K562 (cell line): ENCODE results near the gene CRIP3. TPM values are rescaled to one million over a fixed set of nuclear protein-coding genes. Genes with fewer than 3 reads are reported as not detected.
A peak's percentile ranks its signal among the peaks of the same experiment; 100 is the strongest.

Experiments
- ATAC-seq: fragments of 200-7000 bp; cut with Tn5 transposase; 3 replicates; pipeline ENCODE4 v1.9.1; 2020; ENCODE audit warnings: moderate library complexity
- BruUV-seq: library from RNA; stranded (reverse); fragments of 400-500 nt; replicated peaks from 2 replicates; lab custom pipeline; 2021; lab: Mats Ljungman, UMichigan
- CTCF ChIA-PET: fragments of 300-600 bp; formaldehyde crosslinking; extraction: SDS; loops from one replicate; lab custom pipeline; 2021; ENCODE audit warnings: low intra/inter-chr PET ratio; lab: Yijun Ruan, JAX
- POLR2A ChIA-PET: fragments of 300-600, 350-650 bp; sonication (Branson Sonifier 250); formaldehyde crosslinking; extraction: SDS; loops from one replicate; lab custom pipeline; 2021; ENCODE audit warnings: antibody characterized with exemption, inconsistent platforms; lab: Yijun Ruan, JAX
- DNase-seq, 4 experiments: peaks; one replicate each; pipeline versions ENCODE4 v3.0.0 to v3.0.0-alpha.2; 2011 to 2018; ENCODE audit warnings: low spot score in 3 of 4, mixed read lengths in 3 of 4; ENCODE audit errors: extremely low read depth in 1 of 4
- FAIRE-seq: peaks from 2 replicates; lab custom pipeline; 2011; peaks lifted over from hg19 to GRCh38; lab: Jason Lieb, UNC
- H2AFZ ChIP-seq: 2 replicates; pipeline ENCODE4 v1.6.0; 2011; ENCODE audit warnings: low read depth, low read length, control low read depth, inconsistent platforms
- H3K27ac ChIP-seq: fragments of 200-600 bp; 3 replicates; pipeline ENCODE4 v1.8.0; 2011; ENCODE audit warnings: low read depth, mild to moderate bottlenecking, control low read depth, inconsistent platforms, low read length, moderate library complexity, mixed read lengths; ENCODE audit errors: extremely low read depth
- H3K27me3 ChIP-seq, 2 experiments: fragments of 300-600 bp in 1 of 2; 2 replicates in 1 of 2; 3 replicates in 1 of 2; pipeline versions ENCODE4 v1.6.0 to v1.8.0; 2011; ENCODE audit warnings: inconsistent platforms in 2 of 2, low read length in 2 of 2, mild to moderate bottlenecking in 1 of 2, mixed read lengths in 1 of 2, moderate library complexity in 1 of 2; ENCODE audit not compliant: control insufficient read depth in 2 of 2, insufficient read depth in 2 of 2
- H3K36me3 ChIP-seq: fragments of 300-600 bp; 3 replicates; pipeline ENCODE4 v1.8.0; 2011; ENCODE audit warnings: mild to moderate bottlenecking, low read length, inconsistent platforms; ENCODE audit not compliant: control insufficient read depth, insufficient read depth
- H3K4me1 ChIP-seq, 2 experiments: fragments of 200-600 bp in 1 of 2; replicated peaks in 1 of 2; 2 replicates in 1 of 2; 3 replicates in 1 of 2; pipeline versions ENCODE4 v1.5.1 to v1.8.0; 2011; ENCODE audit warnings: inconsistent platforms in 2 of 2, low read length in 2 of 2, mild to moderate bottlenecking in 1 of 2, mixed read lengths in 1 of 2, moderate library complexity in 1 of 2; ENCODE audit not compliant: control insufficient read depth in 2 of 2, insufficient read depth in 2 of 2
- H3K4me2 ChIP-seq: 2 replicates; pipeline ENCODE4 v1.6.1; 2011; ENCODE audit warnings: low read length, control low read depth, inconsistent platforms, mixed read lengths; ENCODE audit not compliant: insufficient read depth
- H3K4me3 ChIP-seq: fragments of 200-600 bp; sonication (generic), shearing (Covaris generic); 2 replicates; pipeline ENCODE4 v1.5.1; 2016; ENCODE audit warnings: control low read depth, inconsistent platforms
- H3K79me2 ChIP-seq: fragments of 200-600 bp; 3 replicates; pipeline ENCODE4 v1.8.0; 2011; ENCODE audit warnings: low read length, inconsistent platforms; ENCODE audit not compliant: control insufficient read depth, insufficient read depth
- H3K9ac ChIP-seq, 2 experiments: 2 replicates each; pipeline versions ENCODE4 v1.6.0 to v1.6.1; 2011; ENCODE audit warnings: low read depth in 2 of 2, low read length in 2 of 2, control low read depth in 1 of 2, inconsistent platforms in 1 of 2, mild to moderate bottlenecking in 1 of 2, mixed read lengths in 1 of 2; ENCODE audit not compliant: insufficient read depth in 1 of 2
- H3K9me1 ChIP-seq: one replicate; pipeline ENCODE4 v1.6.0; 2011; ENCODE audit warnings: inconsistent platforms, mild to moderate bottlenecking, low read length, moderate library complexity; ENCODE audit not compliant: control insufficient read depth, insufficient read depth
- H3K9me3 ChIP-seq: replicated peaks from 2 replicates; pipeline ENCODE4 v1.5.1; 2011; ENCODE audit warnings: low read depth, low read length, inconsistent platforms; ENCODE audit not compliant: control insufficient read depth, insufficient read depth
- H4K20me1 ChIP-seq: replicated peaks from 2 replicates; pipeline ENCODE4 v1.6.1; 2011; ENCODE audit warnings: low read length, inconsistent platforms, mixed read lengths; ENCODE audit not compliant: control insufficient read depth, insufficient read depth
- ZBTB40 ChIP-seq, 2 experiments: fragments of 450-650 bp in 1 of 2; sonication (generic) in 1 of 2; formaldehyde crosslinking in 1 of 2; IDR thresholded peaks; 2 replicates each; pipeline versions ENCODE4 v1.7.1 to v1.9.0; 2016 to 2022; ENCODE audit warnings: inconsistent platforms in 1 of 2, mild to moderate bottlenecking in 1 of 2, missing genetic modification reagents in 1 of 2
- ZNF143 ChIP-seq: sonication (generic); formaldehyde crosslinking; IDR thresholded peaks from 2 replicates; pipeline ENCODE4 v1.9.0; 2022; ENCODE audit warnings: mild to moderate bottlenecking, missing genetic modification reagents
- WGBS: fragments of 100-300 bp; shearing (Covaris generic); methylation state at CpG from one replicate; pipeline ENCODE4 v1.1.6; 2016; ENCODE audit warnings: low coverage, mixed read lengths; ENCODE audit not compliant: insufficient coverage; ENCODE audit errors: missing lambda C conversion rate; 5-methylcytosine and 5-hydroxymethylcytosine counted together
- in situ Hi-C: fragments of 300-500 bp; cut with MboI; formaldehyde crosslinking; loops from 4 replicates; pipeline ENCODE4 v1.15.0; 2018; ENCODE audit warnings: inconsistent platforms, mixed read lengths
- intact Hi-C: fragments of 100-400 bp; cut with micrococcal nuclease; formaldehyde crosslinking; loops from 2 replicates; pipeline ENCODE4 v1.14.2; 2022
- polyA plus RNA-seq, 8 experiments: library from polyadenylated mRNA; depleted of rRNA in 4 of 8; stranded (reverse) in 5 of 8; unstranded in 3 of 8; fragments of >200 nt; fragmentation: Nextera tagmentation in 2 of 8; fragmentation: Illumina TruSeq in 1 of 8; extraction: Ambion mirVana in 2 of 8; extraction: Trizol in 1 of 8; gene quantifications; 2 replicates each; pipeline versions ENCODE4 v1.2.1 to v1.2.3, GENCODE V29; 2011 to 2014; ENCODE audit warnings: inconsistent platforms in 1 of 8, missing spikeins in 1 of 8
- total RNA-seq, 7 experiments: library from RNA; depleted of rRNA in 6 of 7; stranded (reverse); fragments of >200 nt in 6 of 7; fragmentation: Illumina TruSeq in 2 of 7; extraction: Trizol in 2 of 7; gene quantifications; 2 replicates each; pipeline versions ENCODE4 v1.2.1 to v1.2.3, GENCODE V29; 2011 to 2021; ENCODE audit warnings: low replicate concordance in 1 of 7

CRIP3 gene
- total and polyA plus RNA-seq, 9 of the 15 experiments (the other 6 are each of a cell fraction or from before 2014, with no cell fraction given), result 0.36 to 2.1 (median 0.87) TPM

- Histone ChIP-seq H3K4me1 (peaks cover 0 to 21% of the 10 kb centered on the region in 2 experiments; a peak in 2 of 5 replicates), H3K36me3 (no peaks in the 10 kb centered on the region), H3K9me3 (no peaks in the 10 kb centered on the region), H3K9ac (no peak overlapping the region), H4K20me1 (0 out of 2 replicates have a peak, but pooled peaks cover 4% of the 10 kb centered on the region), H3K79me2 (no peaks in the 10 kb centered on the region), H3K4me3 (no peak overlapping the region), H3K27me3 (peaks cover 31 to 58% of the 10 kb centered on the region in 2 experiments), H3K27ac (no peak overlapping the region), H3K4me2 (no peak overlapping the region), H3K9me1 (no peaks in the 10 kb centered on the region), H2AFZ (no peak overlapping the region)
- ChIA-PET POLR2A (interaction anchor here (0.6 to 1.1 kb wide), 6 partner anchors 8 to 409 kb away, joined by 3 to 5 read pairs (median 3); partner anchors contain the start of gene RPL7L1), CTCF (interaction anchor here (0.6 kb wide), 1 partner anchor 14 kb away, joined by 3 read pairs; no protein-coding TSS in a partner anchor)
- WGBS, result 5% methylated on average over 7 of the region's 7 CpGs
- FAIRE-seq (no peak), ATAC-seq (no peak), DNase-seq (no peak)
- in situ Hi-C loops, result no loop called here
- intact Hi-C loops, result no loop called here
- no peak for TF ChIP-seq ZNF143 (CRISPR knock-in tag)
- no peak for TF ChIP-seq ZBTB40 (IDR thresholded peaks at IDR 0.05)
- TF ChIP-seq ZBTB40 (CRISPR knock-in tag; IDR thresholded peaks at IDR 0.05), result 0 out of 2 replicates have a peak, but pooled peaks have one; percentile 15
- no TSS peak for BruUV-seq
Measured at GRCh38 chr6:43287717-43288679, 20.6 kb downstream of the CRIP3 start.
